Cardiac muscle cell (in vitro differentiated cells and primary cell): ENCODE data around the gene PCDH15. TPM values are rescaled to one million over a fixed set of nuclear protein-coding genes. Genes with fewer than 3 reads are reported as not detected.

Experiments
- DNase-seq, 2 donors: peaks; one replicate each; pipeline versions ENCODE4 v3.0.0 to v3.0.0-alpha.2; 2010 to 2017; ENCODE audit warnings: low read depth in 1 of 2, low spot score in 1 of 2
- H3K27ac ChIP-seq: fragments of 200-600 bp; sonication (generic); 2 replicates; pipeline ENCODE4 v1.5.1; 2016
- H3K27me3 ChIP-seq: fragments of 200-600 bp; sonication (generic); 2 replicates; pipeline ENCODE4 v1.6.0; 2016; ENCODE audit warnings: control low read depth
- H3K36me3 ChIP-seq: fragments of 200-600 bp; sonication (generic); 2 replicates; pipeline ENCODE4 v1.5.1; 2016; ENCODE audit warnings: control low read depth
- H3K4me1 ChIP-seq: fragments of 200-600 bp; sonication (generic); 2 replicates; pipeline ENCODE4 v1.8.1; 2017; ENCODE audit warnings: low read depth, mild to moderate bottlenecking, mixed run types
- H3K4me3 ChIP-seq: fragments of 200-600 bp; sonication (generic); 2 replicates; pipeline ENCODE4 v1.5.1; 2016; ENCODE audit warnings: mild to moderate bottlenecking
- H3K9me3 ChIP-seq: fragments of 200-600 bp; sonication (generic); 2 replicates; pipeline ENCODE4 v1.5.1; 2017; ENCODE audit warnings: low read depth, mild to moderate bottlenecking, control low read depth
- polyA plus RNA-seq: library from polyadenylated mRNA; unstranded; fragments of >200 nt; fragmentation: Nextera tagmentation; extraction: Ambion mirVana; gene quantifications from 2 replicates; pipeline ENCODE4 v1.2.1, GENCODE V29; 2016
- total RNA-seq: library from RNA; depleted of rRNA; stranded (reverse); fragments of >200 nt; gene quantifications from 2 replicates; pipeline ENCODE4 v1.2.3, GENCODE V29; 2016
- TF ChIP-seq, protein P1 (sequence below): IDR thresholded peaks from 2 replicates; pipeline ENCODE4 v1.5.1; 2012; ENCODE audit warnings: low read depth, mild to moderate bottlenecking, low read length

The PCDH15 gene
- total and polyA plus RNA-seq, 2 experiments from 2014 or later = 0.30 TPM; not detected in 1

DNA sequence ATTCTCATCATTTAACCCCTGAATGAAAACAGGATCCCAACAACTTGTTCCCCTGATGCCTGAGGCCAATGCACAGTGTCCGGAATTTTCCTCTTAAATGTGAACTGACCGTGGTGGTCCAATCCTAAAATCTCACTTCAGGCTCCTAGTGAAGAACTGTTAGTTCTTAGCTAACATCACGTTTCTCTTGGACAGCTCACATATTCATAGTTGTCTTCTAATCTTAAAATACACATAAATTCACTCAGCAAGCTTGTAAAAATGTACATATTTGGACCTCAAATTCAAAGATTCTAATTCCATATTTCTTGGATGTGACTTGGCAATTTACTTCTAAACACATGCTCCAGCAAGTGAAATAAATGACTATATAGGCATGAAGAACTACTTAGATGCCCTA, 297.2 kb downstream of the PCDH15 start:
- Histone ChIP-seq H3K27me3 (no peaks in the 10 kb centered on the region), H3K27ac (no peak overlapping the region), H3K9me3 (no peaks in the 10 kb centered on the region), H3K4me1 (no peaks in the 10 kb centered on the region), H3K36me3 (no peaks in the 10 kb centered on the region), H3K4me3 (no peak overlapping the region)
- TF ChIP-seq, protein P1, sequence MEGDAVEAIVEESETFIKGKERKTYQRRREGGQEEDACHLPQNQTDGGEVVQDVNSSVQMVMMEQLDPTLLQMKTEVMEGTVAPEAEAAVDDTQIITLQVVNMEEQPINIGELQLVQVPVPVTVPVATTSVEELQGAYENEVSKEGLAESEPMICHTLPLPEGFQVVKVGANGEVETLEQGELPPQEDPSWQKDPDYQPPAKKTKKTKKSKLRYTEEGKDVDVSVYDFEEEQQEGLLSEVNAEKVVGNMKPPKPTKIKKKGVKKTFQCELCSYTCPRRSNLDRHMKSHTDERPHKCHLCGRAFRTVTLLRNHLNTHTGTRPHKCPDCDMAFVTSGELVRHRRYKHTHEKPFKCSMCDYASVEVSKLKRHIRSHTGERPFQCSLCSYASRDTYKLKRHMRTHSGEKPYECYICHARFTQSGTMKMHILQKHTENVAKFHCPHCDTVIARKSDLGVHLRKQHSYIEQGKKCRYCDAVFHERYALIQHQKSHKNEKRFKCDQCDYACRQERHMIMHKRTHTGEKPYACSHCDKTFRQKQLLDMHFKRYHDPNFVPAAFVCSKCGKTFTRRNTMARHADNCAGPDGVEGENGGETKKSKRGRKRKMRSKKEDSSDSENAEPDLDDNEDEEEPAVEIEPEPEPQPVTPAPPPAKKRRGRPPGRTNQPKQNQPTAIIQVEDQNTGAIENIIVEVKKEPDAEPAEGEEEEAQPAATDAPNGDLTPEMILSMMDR = no peak
- DNase-seq = no peak

DNA sequence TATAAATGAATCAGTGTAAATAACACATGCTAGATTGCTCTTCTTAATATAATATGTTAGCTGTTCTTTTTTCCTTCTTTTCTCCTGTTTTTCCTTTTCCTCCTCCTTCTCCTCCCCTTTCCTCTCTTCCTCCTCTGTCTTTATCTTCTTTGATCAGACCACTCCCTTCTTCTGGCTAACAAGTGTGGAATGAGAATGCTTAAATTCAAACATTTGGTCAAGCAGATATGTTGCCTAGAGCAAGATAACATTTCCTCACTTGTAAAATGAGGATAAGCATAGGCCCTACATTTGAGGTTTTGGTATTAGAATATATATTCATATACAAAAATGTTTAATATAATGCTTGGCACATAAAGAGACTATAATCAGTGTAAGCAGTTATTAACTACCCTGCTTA, 299.1 kb downstream of the PCDH15 start:
- Histone ChIP-seq H3K4me3 (no peak overlapping the region), H3K27me3 (no peaks in the 10 kb centered on the region)

DNA sequence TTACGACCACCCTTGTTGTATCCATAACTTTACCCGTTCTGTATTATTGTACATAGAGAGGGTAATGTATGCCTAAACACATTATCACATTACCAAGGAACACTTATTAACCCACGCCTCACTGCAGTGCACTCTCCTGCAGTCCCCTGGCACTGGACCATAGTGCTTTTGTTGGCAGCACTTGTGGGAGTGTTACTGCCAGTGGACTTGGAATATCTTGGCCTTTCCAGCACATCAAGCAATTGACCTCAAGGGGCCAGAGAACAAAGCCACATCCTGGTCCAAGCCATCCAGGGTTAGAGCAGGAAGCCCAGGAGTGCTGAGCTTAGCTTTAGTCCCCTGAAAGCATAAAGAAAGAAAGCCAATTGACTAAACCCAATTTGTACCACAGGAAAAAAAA, 304.2 kb downstream of the PCDH15 start:
- no peak overlapping the region for H3K27ac ChIP-seq
- no peaks in the 10 kb centered on the region for H3K9me3 ChIP-seq
- no peaks in the 10 kb centered on the region for H3K27me3 ChIP-seq
- H3K4me1 ChIP-seq = no peaks in the 10 kb centered on the region
- TF ChIP-seq, protein P1 = no peak
- no peaks in the 10 kb centered on the region for H3K36me3 ChIP-seq
- DNase-seq = no peak
- no peak overlapping the region for H3K4me3 ChIP-seq

More for the DNA sequence above, 299.1 kb downstream of the PCDH15 start:
- Histone ChIP-seq H3K36me3 (no peaks in the 10 kb centered on the region), H3K9me3 (no peaks in the 10 kb centered on the region), H3K27ac (no peak overlapping the region), H3K4me1 (no peaks in the 10 kb centered on the region)
- DNase-seq = no peak
- TF ChIP-seq, protein P1 = no peak

DNA sequence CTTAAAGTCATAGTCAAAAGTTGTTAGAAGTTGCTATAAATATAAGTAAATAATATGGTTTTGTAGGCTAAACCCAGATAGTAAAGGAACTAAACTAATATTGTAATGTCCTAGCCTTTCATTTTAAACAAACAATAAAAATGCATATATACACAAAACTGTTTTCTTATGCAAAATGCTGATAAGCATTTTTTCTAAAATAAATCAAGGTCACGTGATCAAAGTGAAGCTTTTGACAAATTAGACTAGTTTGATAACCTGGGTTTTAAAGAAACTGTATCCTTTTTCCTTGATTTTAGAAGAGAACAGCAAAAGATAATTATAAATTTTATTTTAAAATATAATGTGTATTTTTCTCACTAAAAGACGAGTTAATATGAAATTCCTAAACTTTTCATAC, 313.3 kb downstream of the PCDH15 start:
- DNase-seq = no peak
- H3K27me3 ChIP-seq = no peaks in the 10 kb centered on the region
- no peaks in the 10 kb centered on the region for H3K36me3 ChIP-seq
- no peaks in the 10 kb centered on the region for H3K4me1 ChIP-seq
- H3K27ac ChIP-seq = no peak overlapping the region
- no peaks in the 10 kb centered on the region for H3K9me3 ChIP-seq
- no peak overlapping the region for H3K4me3 ChIP-seq
- TF ChIP-seq, protein P1 = no peak

DNA sequence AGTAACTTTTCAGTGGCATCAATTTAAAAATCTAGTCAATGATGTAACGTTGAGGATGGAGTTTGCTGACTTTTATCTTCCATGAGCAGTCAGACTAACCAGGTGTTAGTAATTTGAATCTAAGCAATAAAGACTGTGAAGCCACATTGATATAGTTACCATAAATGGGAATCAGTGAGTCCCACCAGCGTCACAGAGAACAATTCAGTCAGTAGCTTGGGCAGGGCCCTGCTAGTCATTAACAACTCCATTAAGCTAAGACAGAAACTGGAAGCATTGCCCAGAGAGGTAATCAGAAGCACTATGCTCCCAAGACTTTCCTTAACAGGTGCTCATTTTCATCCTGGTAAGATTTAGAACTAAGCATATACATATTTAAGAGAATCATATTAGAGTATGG, 315.1 kb downstream of the PCDH15 start:
- Histone ChIP-seq H3K4me1 (no peaks in the 10 kb centered on the region), H3K4me3 (no peak overlapping the region), H3K9me3 (no peaks in the 10 kb centered on the region), H3K27me3 (no peaks in the 10 kb centered on the region), H3K36me3 (no peaks in the 10 kb centered on the region), H3K27ac (no peak overlapping the region)
- DNase-seq = no peak
- TF ChIP-seq, protein P1 = no peak

DNA sequence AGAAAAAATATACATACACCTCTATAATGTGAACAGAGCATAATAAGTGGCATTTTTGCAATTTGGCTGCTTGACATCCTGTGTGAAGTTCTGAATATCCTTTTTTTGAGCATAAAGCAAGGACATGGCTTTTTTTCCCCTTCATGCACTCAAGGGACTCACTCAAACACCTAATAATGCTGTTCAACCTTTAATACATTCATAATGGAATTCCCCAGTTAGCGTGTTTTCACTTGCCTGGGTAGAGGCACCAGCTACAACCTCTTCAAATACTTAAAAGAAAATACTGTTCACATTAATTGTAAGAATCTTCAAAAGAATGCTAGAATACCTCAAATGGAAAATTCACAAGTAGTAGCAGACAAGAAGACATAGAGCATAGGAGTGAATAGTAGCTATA, 316.8 kb downstream of the PCDH15 start:
- no peak overlapping the region for H3K27ac ChIP-seq
- TF ChIP-seq, protein P1 = no peak
- H3K4me1 ChIP-seq = no peaks in the 10 kb centered on the region
- H3K27me3 ChIP-seq = no peaks in the 10 kb centered on the region
- no peak overlapping the region for H3K4me3 ChIP-seq
- no peaks in the 10 kb centered on the region for H3K36me3 ChIP-seq
- DNase-seq = no peak
- no peaks in the 10 kb centered on the region for H3K9me3 ChIP-seq
